GM18520 (cell line): ENCODE measurements around the gene BICRA.
"Not testable (repeated sequence)": the region's sequence is repeated elsewhere in the genome, so short reads cannot be mapped to it uniquely, and the experiment has no call there.

Experiments
- ATAC-seq: cut with Tn5 transposase; IDR thresholded peaks from one replicate; pipeline ENCODE4 v1.9.1; 2021; ENCODE audit not compliant: unreplicated experiment

Gene BICRA

GRCh38 chr19:47707135-47707925, 98.4 kb downstream of the BICRA start:
- ATAC-seq, result peak; percentile 41

DNA sequence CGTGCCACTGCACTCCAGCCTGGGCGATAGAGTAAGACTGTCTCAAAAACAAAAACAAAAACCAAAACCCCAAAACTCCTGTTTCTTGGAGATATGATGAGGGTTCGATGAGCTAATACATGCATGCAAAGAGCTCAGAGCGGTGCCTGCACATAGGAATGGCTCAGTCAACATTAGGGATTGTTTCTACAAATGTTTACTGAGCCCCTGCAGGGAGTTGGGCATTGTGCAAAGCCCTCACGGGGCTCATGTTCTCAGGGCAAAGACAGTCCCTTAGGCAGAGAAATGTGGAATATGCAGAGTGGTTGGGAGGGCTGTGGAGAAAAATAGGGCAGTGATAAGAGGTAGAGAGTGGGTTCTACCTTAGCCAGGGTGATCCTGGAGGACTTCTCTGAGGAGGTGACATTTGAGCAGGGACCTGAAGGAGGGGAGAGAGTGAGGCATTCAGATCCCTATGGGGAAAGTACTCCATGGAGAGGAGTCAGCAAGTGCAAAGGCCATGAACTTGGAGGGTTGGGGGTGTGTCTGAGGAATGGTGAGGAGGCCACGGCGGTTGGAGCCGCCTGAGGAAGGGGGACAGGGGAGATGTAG, 102.8 kb downstream of the BICRA start:
- no peak for ATAC-seq

DNA sequence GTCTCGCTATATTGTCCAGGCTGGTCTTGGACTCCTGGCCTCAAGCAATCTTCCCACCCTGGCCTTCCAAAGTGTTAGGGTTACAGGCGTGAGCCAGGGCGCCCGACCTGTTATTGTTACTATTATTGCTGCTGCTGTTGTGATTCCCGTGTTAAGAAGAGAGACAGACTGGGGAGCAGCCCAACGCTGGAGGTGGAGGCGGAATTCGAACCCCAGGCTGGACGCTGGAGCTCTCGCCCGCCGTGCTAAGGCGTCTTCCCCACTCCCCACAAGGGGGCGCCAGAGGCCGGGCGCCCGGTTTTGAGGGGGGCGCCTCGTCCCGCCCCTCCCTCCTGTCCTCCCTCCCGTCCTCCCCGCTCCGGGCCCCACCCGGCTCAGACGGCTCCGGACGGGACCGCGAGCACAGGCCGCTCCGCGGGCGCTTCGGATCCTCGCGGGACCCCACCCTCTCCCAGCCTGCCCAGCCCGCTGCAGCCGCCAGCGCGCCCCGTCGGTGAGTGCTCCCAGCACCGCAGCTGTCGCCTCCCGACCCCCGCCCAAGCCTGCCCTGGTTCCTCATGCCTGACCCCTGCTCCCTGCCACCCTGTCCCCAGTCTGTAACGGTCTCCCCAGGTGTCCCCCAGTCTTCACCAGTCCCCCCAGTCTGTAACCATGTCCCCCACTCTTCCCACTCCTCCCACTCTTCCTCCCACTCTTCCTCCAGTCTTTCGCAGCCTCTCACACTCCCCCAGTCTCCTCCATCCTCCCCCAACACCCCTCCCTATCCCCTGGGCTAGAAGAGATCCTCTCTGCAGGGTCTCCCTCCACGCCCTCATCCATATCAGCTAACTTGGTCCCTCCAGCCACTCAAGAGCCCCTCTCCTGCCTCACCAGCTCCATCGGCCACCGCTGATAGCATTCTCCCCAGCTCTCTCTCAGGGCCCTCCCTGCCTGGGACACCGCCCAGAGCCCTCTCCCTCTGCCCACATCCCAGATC, 104.4 kb downstream of the BICRA start, which contains the start of gene EHD2:
EHD2 (plus strand) TSS at position 377 of the 976 bp plus-strand sequence. CDS start 3,191 bp downstream, outside the sequence.
- no peak for ATAC-seq

GRCh38 chr19:47714339-47714738, 105.4 kb downstream of the BICRA start:
- no peak for ATAC-seq

DNA sequence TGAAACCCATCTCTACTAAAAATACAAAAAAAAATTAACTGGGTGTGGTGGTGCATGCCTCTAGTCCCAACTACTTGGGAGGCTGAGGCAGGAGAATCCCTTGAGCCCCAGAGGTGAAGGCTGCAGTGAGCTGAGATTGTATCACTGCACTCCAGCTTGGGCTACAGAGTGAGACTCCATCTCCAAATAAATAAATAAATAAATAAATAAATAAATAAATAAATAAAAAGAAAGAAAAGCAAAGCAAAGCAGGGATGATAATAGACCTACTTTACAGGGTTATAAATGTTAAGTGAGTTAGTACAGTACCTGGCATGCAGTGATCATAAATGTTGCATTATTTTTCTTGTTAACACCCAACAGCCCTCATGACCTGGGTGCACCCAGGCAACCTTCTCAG, 105.9 kb downstream of the BICRA start:
- ATAC-seq, result not testable (repeated sequence)

DNA sequence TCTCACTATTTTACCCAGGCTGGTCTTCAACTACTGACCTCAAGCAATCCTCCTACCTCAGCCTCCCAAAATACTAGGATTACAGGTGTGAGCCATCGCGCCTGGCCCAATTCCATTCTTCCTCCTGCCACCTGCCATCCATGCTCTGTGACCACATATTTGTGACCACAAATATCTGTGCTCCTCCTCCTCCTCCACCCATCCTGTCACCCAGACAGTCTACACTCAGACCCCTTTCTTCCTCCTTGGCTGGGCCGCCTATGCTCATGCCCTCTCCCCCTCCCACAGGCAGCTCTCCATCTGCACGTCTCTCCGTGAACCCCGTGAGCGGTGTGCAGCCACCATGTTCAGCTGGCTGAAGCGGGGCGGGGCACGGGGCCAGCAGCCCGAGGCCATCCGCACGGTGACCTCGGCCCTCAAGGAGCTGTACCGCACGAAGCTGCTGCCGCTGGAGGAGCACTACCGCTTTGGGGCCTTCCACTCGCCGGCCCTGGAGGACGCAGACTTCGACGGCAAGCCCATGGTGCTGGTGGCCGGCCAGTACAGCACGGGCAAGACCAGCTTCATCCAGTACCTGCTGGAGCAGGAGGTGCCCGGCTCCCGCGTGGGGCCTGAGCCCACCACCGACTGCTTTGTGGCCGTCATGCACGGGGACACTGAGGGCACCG, 107.5 kb downstream of the BICRA start:
- no peak for ATAC-seq

GRCh38 chr19:47718415-47719046, 109.6 kb downstream of the BICRA start:
- ATAC-seq, result not testable (repeated sequence)

DNA sequence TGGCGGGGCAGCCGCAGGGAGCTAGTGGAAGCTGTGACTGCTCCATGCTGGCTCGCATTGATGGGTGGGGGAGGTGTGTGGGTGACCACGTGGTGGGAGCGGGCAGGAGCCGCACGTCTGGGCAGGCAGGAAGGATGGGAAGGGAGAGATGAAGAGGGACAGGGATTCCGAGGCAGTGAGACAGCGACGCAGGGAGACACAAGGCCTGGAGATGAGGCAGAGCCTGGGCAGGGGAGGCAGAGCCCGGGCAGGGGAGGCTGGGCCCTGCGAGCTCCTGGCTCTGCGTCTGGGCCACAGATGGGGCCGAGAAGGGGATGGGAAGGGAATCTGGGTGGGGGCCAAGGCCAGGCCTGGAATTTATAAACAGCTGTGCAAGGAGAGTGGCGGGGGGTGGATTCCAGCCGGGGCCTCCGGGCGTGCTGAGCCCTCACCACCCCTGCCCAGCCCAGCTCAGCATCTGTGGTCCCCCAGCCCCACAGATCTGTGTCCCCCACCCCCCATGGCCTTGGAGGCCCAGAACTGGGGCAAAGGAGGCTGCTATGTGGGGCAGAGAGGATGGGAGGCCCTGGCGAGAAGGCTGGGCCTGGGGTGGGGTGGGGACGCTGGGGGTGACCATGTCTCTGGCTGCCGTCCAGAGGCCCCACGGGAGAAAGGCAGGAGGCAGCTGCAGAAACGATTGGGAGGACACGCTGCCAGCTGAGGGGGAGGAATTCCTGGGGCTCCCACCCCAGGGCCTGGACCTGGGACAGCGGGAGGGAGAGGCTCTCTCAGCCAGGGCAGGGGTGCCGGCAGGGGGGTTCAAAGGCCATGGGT, 110.3 kb downstream of the BICRA start:
- ATAC-seq, result no peak

GRCh38 chr19:47720669-47721422, 111.9 kb downstream of the BICRA start:
- ATAC-seq, result no peak

GRCh38 chr19:47723581-47723940, 114.6 kb downstream of the BICRA start:
- no peak for ATAC-seq

GRCh38 chr19:47725759-47726401, 116.9 kb downstream of the BICRA start:
- no peak for ATAC-seq

DNA sequence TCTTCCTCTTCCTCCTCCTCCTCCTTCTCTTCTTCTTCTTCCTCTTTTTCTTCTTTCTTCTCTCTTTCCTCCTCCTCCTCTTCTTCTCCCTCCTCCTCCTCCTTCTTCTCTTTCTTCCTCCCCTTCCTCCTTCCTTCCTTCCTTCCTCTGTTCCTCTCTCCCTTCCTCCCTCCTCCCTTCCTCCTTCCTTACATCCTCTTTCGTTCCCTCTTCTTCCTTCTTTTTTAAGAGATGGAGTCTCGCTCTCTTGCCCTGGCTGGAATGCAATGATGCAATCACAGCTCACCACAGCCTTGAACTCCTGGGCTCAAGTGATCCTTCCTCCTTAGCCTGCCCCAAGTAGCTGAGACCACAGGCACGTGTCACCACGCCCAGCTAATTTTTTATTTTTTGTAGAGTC, 117.5 kb downstream of the BICRA start:
- no peak for ATAC-seq

DNA sequence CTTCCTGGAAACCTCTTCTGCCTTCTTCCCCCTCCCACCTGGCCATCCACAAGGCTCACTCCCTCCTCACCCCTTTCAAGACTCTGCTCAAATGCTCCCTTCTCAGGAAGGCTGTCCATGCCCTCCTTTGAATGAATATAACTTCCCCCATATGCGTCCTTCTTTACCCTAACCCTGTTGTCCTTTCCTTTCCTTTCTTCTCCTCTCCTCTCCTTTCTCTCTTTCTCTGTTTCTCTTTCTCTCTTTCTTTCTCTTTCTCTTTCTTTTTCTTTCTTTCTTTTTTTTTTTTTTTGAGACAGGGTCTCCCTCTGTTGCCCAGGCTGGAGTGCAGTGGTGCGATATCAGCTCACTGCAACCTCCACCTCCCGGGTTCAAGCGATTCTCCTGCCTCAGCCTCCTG, 119.4 kb downstream of the BICRA start:
- ATAC-seq, result not testable (repeated sequence)

DNA sequence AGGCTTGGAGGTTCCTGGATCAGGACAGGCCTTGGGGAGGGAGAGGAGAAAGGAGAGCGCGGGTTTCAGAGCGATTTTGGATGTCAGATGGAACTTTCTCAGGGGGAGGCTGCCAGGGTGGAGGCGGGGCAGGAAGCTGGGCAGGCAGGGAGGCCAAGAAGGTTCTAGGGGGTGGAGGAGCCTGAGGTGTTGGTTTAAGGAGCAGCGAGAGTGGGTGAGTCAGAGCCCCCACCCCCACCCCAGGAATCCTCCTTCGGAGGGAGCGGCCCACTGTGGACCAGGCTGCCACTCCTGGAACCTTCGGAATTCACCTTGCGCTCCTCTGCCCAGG, 120.5 kb downstream of the BICRA start:
- no peak for ATAC-seq

- no peak for ATAC-seq
These were observed 121.0 kb downstream of the BICRA start for GRCh38 chr19:47729799-47730520.

DNA sequence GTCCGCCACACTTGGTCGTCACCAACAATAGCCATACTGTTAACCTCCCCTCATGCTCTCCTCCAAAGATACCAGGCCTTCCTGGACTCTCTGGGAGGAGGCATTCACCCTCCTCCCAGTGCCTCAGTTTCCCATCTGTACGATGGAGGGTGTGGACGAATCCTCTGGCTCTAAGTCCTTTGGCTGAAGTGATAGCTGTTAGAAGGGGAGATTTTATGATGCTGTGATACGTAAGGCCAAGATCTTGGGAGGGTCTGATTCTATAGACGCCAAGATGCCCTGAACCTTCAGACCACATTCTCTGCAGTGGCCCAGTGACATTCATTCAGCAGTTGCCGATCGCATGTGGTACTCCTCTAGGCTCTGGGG, 121.6 kb downstream of the BICRA start:
- ATAC-seq, result no peak

GRCh38 chr19:47730910-47731309, 122.0 kb downstream of the BICRA start:
- no peak for ATAC-seq

- no peak for ATAC-seq
These were observed 126.2 kb downstream of the BICRA start for GRCh38 chr19:47735131-47735530.
